Measurements from ENCODE around the gene CPM.

DNA sequence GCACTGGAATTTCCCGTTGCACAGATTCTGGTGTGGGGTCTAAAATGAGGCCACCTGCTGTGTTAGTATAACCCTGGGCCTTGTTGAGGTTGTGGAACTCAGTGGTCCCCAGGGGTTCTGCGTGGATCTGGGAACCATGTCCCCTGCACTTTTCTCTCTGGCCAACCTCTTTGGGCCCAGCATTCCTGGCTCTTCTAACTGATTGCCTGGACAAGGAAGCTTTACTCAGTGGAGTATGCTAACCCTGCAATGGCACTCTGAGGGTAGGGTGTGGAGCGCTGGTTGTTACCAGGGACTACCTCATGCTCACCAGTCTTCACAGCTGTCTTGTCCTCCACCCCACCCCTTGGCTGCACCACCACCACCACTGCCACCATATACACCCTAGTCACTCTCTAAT, 39.2 kb downstream of the CPM start:
- no peak for TF ChIP-seq POLR2AphosphoS5 (IDR thresholded peaks at IDR 0.05; ENCODE audit: low read depth, low read length)
- no peak for TF ChIP-seq TAF1 (IDR thresholded peaks at IDR 0.05; ENCODE audit: borderline replicate concordance, low read depth, low read length)
- no peak for TF ChIP-seq POLR2A (IDR thresholded peaks at IDR 0.05; ENCODE audit: low read depth, low read length)

All from GM12892 (cell line).